HG02610 (cell line): ENCODE measurements around the gene BCKDK.

ENCODE experiments used
- ATAC-seq: cut with Tn5 transposase; IDR thresholded peaks from one replicate; pipeline ENCODE4 v1.9.1; 2021; ENCODE audit warnings: mild to moderate bottlenecking, moderate library complexity; ENCODE audit not compliant: unreplicated experiment

Gene BCKDK

DNA sequence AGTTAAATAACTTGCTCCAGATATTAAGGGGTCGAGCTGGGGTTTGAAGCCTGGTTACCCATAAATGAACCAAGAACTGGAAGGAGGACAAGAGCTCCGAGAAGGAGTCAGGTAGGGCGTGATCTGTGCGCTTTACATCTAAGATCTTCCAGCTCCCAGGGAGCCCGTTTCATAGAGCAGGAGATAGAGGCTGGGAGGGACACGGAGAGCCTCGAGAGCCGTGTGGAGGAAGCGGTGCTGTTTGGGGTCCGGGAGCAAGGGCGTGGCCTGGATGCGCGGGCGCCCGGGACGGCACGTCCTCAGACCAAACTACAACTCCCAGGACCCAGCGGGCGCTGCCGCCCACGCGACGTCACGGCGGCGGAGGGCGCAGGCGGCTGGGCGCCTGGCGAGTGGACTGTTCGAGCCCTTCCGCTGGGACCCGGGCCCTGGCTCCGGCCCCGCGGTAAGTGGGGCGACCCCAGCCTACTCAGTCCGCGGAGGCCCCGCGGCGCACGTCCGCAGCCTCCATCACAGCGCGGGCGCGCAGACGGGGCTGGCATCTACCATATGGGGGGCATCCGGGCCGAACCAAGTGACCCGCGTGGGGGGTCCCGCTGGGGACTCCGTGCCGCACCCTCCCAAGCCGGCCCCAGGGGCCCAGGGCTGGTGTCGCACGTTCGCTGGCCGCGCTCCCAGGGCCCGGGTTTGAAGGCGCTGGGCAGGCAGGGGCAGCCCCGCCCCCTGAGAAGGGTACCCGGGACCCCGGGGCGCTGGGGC, at the start of gene BCKDK:
Gene BCKDK (plus strand): TSS at position 352 of the 759 bp plus-strand sequence. CDS start 838 bp downstream, outside the sequence.
- ATAC-seq = peak; percentile 79

- ATAC-seq = no peak
Observed at GRCh38 chr16:31061126-31061812, 46.9 kb upstream of the BCKDK start.

DNA sequence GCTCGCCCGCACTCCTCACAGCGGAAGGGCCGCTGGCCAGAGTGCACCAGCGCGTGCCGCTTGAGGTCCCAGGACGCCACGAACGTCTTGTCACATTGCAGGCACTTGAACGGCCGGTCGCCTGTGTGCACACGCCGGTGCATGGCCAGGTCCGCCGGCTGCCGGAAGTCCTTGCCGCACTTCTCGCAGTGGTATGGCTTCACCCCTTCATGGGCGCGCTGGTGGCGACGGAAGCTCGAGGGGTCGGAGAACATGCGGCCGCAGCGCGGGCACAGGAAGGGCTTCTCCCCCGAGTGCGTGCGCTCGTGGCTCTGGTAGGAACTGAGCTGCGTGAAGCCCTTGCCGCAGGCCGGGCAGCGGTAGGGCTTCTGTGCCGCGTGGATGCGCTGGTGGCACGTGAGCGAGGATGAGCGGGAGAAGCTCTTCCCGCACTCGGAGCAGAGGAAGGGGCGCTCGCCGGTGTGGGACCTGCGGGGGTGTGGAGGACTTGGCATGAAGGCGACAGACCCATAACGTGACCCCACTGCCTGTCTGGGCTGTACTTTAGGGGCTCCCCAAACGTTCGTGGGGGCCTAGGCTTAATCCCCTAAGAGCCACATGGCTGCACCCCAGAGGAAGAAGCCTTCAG, 46.3 kb upstream of the BCKDK start:
- no peak for ATAC-seq

DNA sequence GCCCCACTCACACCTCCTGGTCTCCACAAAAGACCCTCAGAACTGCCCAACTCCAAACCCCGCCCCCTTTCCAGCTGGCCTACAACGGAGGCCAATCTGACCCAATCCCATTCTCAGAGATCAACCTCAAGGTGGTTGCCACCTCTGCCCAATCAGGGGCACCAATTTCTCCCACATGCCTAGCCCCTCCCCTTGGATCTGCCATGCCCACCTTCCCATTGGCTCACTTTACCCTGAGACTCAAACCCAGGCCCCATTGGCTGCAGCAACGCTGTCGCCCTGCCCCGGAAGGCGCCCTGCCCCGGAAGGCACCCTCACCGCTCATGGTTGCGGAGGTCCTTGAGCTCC, 44.7 kb upstream of the BCKDK start:
- ATAC-seq = no peak

DNA sequence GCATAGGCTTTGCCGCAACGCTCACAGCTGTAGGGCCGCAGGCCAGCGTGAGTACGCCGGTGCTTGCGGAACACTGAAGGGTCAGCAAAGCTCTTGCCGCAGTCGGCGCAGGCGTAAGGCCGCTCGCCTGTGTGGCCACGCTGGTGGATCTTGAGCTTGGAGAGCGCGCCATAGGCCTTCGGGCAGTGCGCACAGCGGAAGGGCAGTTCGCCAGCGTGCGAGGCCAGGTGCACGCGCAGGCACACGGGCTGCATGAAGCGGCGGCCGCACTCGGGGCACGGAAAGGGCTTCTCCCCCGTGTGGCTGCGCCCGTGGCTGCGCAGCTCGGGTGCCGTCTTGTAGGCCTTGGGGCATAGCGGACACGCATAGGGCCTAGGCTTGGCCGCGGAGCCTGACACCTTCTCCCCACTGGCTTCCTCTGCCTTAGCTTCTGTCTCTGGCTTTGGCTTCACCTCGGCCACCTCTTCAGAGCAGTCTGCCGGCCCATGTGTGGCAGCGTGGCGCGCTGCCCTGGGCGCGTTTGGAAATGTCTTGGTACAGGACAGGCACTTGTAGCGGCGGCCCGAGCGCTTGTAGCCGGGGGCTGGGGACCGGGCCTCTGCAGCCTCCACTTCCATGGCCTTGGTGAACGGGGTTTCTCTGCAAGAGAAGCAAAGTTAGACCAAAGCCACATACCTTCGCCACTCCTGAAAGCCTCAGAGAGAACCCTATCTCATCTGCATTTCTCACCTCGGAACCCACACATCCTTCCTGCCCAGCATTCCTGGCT, 44.2 kb upstream of the BCKDK start:
- ATAC-seq = no peak

- ATAC-seq = no peak
Observed at GRCh38 chr16:31064882-31065461, 43.2 kb upstream of the BCKDK start.

DNA sequence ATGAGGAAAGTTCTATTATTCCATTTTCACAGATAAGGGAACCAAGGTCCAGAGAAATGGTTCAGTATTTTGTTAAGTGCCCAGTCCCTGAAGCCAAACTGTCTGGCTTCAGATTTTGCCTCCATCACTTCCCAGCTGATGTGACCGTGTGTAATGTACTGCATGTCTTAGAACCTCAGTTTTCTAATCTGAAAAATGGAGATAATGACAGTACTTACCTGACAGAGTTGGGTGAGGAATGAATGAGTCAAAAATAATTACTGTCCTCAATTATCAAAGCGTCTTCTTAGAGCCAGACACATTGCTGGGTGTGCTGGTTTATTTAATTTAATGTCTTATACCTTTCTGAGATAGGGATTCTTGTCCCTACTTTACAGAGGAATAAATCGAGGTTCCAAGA, 40.8 kb upstream of the BCKDK start:
- no peak for ATAC-seq

DNA sequence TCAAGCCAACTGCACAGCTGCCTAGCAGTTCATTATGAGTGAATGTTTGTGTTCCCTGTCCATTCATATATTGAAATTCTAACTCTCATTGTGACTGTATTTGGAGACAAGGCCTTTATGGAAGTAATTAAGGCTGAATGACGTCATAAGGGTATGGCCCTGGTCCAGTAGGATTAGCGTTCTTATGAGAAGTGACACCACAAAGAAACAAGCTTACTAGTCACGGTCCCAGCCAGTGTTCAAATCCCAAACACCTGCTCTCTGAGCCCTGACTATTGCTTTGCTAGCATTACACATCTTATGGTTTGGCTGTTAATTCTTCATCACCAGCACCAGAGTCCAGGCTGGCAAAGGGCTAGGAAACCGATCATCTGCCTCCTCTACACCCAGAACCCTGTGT, 36.3 kb upstream of the BCKDK start:
- no peak for ATAC-seq

GRCh38 chr16:31072540-31073141, 35.5 kb upstream of the BCKDK start:
- no peak for ATAC-seq

DNA sequence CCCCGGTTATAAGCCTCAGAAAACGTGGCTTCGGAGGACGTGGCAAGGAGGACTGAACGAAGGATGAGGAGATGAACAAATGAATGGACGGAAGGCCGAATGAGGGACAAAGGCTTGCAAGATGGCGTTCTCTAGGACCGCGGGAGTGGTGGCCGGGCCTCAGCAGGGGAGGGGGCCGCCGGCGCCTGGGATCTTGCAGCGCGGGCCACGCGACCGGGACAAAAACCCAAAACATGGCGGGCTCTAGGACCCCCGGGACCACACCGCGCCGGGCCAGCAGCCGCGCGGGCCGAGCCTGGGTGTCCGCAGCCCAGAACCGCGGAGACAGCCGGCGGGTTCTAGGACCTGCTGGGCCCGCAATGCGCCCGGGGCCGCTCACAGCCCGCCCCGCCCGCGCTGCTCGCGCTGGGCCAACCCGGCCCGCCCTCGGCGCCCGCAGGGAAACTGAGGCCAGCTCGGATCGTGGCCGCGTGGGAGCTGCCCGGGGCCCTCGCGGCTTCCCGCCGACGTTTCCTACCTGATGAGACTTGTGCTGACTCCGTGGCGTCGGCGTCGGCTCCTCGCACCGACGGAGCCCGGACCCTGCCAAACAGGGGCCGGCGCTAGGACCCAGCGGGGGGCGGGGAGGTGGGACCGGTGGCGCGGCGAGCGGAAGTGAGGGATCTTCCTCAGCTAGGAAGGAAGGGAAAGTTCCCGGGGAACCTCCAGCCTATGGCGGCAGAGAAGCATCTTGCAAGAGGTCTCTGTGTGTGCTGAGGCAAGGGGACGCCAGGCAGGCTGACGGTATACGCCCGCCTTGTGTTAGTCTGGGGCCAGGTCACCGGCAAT, 34.8 kb upstream of the BCKDK start:
- ATAC-seq = peak; percentile 44

DNA sequence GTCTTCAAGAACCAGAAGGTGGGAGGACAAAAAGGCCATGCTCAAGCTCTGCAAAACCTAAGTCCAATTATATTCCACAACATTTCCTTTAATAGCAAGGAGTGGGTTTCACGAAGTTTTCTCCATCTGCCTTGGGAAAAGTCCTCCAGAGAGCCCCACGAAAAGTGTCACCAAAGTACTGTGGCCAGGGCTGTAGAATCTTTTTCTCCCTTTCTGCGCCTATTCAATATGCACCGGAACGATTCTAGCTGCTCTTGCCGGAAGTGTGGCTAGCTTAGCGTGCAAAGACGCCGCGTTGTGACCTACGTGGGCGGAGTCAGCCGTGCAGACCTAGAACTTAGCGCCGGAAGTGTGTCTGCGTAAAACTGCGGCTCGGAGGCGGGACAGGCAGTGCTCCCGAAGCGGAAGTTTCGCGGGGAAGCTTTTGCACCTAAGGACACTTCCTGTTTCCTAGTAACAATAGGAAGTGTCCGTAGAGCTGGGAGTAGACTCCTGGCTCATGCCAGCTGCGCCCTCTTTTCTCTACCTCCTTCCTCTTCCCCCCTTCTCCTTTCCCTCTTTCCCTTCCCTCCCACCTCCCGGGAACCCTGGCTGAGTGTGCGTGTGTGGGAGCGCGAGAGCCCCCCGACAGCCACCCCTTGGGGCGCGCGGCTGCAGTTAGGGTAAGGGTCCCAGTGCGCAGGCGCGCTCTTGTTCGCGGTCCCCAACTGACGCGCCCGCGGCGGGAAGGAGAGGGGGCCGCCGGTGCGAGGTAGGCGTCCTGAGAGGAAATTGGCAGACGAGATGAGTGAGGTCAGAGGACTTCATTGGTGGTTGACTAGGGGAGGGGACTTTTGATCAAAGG, 34.0 kb upstream of the BCKDK start, which contains the start of the genes ZNF646 and ZNF668:
Gene ZNF646 (plus strand): TSS at position 453 of the 844 bp plus-strand sequence. CDS start 1,903 bp downstream, outside the sequence.
Gene ZNF668 (minus strand): TSS at position 271 of the 844 bp plus-strand sequence. CDS start 9,781 bp downstream, outside the sequence.
- peak; percentile 71 for ATAC-seq

GRCh38 chr16:31074814-31075183, 33.4 kb upstream of the BCKDK start:
- ATAC-seq = no peak

DNA sequence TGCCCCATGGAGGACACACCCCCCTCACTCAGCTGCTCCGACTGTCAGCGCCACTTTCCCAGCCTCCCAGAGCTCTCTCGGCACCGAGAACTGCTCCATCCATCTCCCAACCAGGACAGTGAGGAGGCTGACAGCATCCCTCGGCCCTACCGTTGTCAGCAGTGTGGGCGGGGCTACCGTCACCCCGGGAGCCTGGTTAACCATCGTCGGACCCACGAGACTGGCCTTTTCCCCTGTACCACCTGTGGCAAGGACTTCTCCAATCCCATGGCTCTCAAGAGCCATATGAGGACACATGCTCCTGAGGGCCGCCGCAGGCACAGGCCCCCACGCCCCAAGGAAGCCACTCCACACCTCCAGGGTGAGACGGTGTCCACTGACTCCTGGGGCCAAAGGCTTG, 31.9 kb upstream of the BCKDK start:
- no peak for ATAC-seq

- ATAC-seq = no peak
Observed at GRCh38 chr16:31077024-31077423, 31.2 kb upstream of the BCKDK start.

- no peak for ATAC-seq
Observed at GRCh38 chr16:31077592-31078396, 30.4 kb upstream of the BCKDK start.

DNA sequence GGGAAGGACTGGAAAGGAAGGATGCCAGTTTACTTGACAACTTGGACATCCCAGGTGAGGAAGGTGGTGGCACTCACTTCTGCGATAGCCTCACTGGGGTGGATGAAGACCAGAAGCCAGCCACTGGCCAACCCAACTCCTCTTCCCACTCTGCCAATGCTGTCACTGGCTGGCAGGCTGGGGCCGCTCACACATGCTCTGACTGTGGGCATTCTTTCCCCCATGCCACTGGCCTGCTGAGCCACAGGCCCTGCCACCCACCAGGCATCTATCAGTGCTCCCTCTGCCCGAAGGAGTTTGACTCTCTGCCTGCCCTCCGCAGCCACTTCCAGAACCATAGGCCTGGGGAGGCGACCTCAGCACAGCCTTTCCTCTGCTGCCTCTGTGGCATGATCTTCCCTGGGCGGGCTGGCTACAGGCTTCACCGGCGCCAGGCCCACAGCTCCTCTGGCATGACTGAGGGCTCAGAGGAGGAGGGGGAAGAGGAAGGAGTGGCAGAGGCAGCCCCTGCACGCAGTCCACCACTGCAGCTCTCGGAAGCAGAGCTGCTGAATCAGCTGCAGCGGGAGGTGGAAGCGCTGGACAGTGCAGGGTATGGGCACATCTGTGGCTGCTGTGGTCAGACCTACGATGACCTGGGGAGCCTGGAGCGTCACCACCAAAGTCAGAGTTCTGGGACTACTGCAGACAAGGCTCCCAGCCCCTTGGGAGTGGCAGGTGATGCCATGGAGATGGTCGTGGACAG, 29.4 kb upstream of the BCKDK start:
- ATAC-seq = no peak

- ATAC-seq = no peak
Observed at GRCh38 chr16:31079342-31079944, 28.7 kb upstream of the BCKDK start.
